CD4-positive, alpha-beta T cell treated with Interferon gamma for 1 hour (primary cell): Measurements from ENCODE around the gene PREP.
"Not testable (repeated sequence)": the region's sequence is repeated elsewhere in the genome, so short reads cannot be mapped to it uniquely, and the experiment has no call there.

Source experiments
- DNase-seq: peaks from one replicate; pipeline ENCODE4 v3.0.0-alpha.2; 2020

PREP gene

GRCh38 chr6:105258816-105259215 is 144.1 kb downstream of the PREP start:
- DNase-seq, result no peak

DNA sequence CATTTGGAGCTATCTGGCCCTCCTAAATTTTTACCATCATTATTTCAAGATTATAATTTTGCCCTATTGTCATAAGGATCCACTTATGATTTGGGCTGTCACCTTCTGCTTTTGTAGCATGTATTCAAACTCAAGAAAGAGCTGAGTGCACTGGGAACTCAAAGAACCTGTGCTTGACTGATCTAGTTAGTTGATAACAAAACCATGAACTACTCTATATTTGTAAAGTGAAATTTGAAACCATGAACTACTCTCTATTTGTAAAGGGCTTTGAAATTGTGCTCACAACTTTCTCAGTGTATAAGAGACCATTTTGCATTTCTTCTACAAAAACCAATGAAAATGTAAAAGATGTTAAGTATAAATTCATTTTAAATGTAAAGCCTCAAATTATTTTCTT is 145.5 kb downstream of the PREP start:
- no peak for DNase-seq

GRCh38 chr6:105256619-105257018 is 146.3 kb downstream of the PREP start:
- no peak for DNase-seq

GRCh38 chr6:105253787-105254186 is 149.1 kb downstream of the PREP start:
- no peak for DNase-seq

GRCh38 chr6:105251689-105252088 is 151.2 kb downstream of the PREP start:
- DNase-seq, result no peak

GRCh38 chr6:105250533-105250932 is 152.3 kb downstream of the PREP start:
- no peak for DNase-seq

- DNase-seq, result no peak
Observed at GRCh38 chr6:105243487-105243886, 159.4 kb downstream of the PREP start.

DNA sequence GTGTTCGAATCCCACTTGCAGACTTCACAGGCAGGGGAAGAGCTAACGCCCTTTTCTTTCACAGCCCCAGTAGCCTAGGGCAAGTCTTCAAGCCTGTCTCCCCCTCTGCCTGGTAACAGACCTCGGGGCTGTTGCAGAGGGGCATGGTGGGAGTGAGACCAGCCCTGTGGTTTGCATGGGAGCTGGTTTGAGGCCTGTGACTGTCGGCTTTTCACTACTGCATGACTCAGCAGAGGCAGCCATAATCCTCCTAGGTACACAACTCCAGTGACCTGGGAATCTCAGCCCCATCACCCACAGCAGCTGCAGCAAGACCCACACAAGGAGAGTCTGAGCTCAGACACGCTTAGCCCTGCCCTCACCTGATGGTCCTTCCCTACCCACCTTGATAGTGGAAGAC is 167.7 kb downstream of the PREP start:
- DNase-seq, result no peak

DNA sequence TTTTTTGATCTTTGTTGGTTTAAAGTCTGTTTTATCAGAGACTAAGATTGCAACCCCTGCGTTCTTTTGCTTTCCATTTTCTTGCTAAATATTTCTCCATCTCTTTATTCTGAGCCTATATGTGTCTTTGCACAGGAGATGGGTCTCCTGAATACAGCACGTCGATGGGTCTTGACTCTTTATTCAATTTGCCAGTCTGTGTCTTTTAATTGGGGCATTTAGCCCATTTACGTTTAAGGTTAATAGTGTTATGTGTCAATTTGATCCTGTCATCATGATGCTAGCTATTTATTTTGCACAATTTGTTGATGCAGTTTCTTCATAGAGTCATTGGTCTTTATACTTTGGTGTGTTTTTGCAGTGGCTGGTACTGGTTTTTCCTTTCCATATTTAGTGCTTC is 171.1 kb downstream of the PREP start:
- DNase-seq, result not testable (repeated sequence)
